HEK293T (cell line): Measurements from ENCODE around the gene TCFL5.

ENCODE experiments used
- BHLHE40 ChIP-seq: fragments of 450-650 bp; IDR thresholded peaks from 2 replicates; pipeline ENCODE4 v1.6.1; 2016; ENCODE audit warnings: mild to moderate bottlenecking, moderate library complexity, borderline replicate concordance
- CTBP1 ChIP-seq: fragments of 450-650 bp; IDR thresholded peaks from 2 replicates; pipeline ENCODE4 v1.6.1; 2016; ENCODE audit warnings: borderline replicate concordance
- ELF4 ChIP-seq: fragments of 450-650 bp; IDR thresholded peaks from 2 replicates; pipeline ENCODE4 v1.6.1; 2017; ENCODE audit warnings: antibody characterized with exemption
- FOXA1 ChIP-seq: fragments of 450-650 bp; IDR thresholded peaks from 2 replicates; pipeline ENCODE4 v1.6.1; 2016; ENCODE audit warnings: mild to moderate bottlenecking
- FOXK2 ChIP-seq: fragments of 450-650 bp; IDR thresholded peaks from 2 replicates; pipeline ENCODE4 v1.6.1; 2016; ENCODE audit warnings: mild to moderate bottlenecking
- FOXM1 ChIP-seq: fragments of 450-650 bp; IDR thresholded peaks from 2 replicates; pipeline ENCODE4 v1.6.1; 2017; ENCODE audit warnings: mild to moderate bottlenecking, borderline replicate concordance
- LEF1 ChIP-seq: fragments of 450-650 bp; IDR thresholded peaks from 2 replicates; pipeline ENCODE4 v1.6.1; 2017; ENCODE audit warnings: mild to moderate bottlenecking, borderline replicate concordance
- NFRKB ChIP-seq: fragments of 450-650 bp; IDR thresholded peaks from 2 replicates; pipeline ENCODE4 v1.6.1; 2016; ENCODE audit warnings: mild to moderate bottlenecking, moderate library complexity
- SP1 ChIP-seq: fragments of 450-650 bp; IDR thresholded peaks from 2 replicates; pipeline ENCODE4 v1.6.1; 2017
- SUZ12 ChIP-seq: fragments of 450-650 bp; IDR thresholded peaks from 2 replicates; pipeline ENCODE4 v1.6.1; 2016; ENCODE audit warnings: mild to moderate bottlenecking
- TARDBP ChIP-seq: fragments of 450-650 bp; IDR thresholded peaks from 2 replicates; pipeline ENCODE4 v1.6.1; 2016
- ZNF384 ChIP-seq: fragments of 450-650 bp; IDR thresholded peaks from 2 replicates; pipeline ENCODE4 v1.6.1; 2016
- TF ChIP-seq, protein P1 (sequence below): fragments of 450-650 bp; IDR thresholded peaks from 2 replicates; pipeline ENCODE4 v1.6.1; 2016

DNA sequence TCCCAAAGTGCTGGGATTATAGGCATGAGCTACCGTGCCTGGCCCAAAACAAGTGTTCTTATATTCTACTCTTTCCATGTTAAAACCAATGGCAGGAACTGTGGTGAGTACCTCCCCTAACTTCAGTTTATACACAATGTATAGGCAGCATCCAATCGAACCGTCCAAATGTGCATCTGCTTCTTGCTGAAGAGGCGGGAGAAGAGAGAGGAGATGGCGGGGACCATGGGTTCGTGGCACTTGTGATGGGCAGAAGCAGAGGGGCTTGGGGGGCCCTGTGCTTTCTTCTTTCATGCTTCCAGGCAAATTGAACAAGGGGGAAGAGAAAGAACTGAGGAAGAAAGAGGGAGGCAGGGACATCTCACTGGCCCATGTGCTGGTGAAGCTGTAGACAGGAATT is 11.2 kb upstream of the TCFL5 start:
- TF ChIP-seq LEF1 = no peak
- no peak for TF ChIP-seq SUZ12
- no peak for TF ChIP-seq CTBP1
- TF ChIP-seq ZNF384 = no peak
- TF ChIP-seq, protein P1, sequence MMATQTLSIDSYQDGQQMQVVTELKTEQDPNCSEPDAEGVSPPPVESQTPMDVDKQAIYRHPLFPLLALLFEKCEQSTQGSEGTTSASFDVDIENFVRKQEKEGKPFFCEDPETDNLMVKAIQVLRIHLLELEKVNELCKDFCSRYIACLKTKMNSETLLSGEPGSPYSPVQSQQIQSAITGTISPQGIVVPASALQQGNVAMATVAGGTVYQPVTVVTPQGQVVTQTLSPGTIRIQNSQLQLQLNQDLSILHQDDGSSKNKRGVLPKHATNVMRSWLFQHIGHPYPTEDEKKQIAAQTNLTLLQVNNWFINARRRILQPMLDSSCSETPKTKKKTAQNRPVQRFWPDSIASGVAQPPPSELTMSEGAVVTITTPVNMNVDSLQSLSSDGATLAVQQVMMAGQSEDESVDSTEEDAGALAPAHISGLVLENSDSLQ = no peak
- TF ChIP-seq BHLHE40 = no peak
- TF ChIP-seq FOXM1 = no peak
- no peak for TF ChIP-seq ELF4
- no peak for TF ChIP-seq SP1
- no peak for TF ChIP-seq TARDBP
- TF ChIP-seq NFRKB = no peak
- TF ChIP-seq FOXK2 = no peak
- TF ChIP-seq FOXA1 = no peak
